ENCODE data around the gene CFDP1. TPM values are rescaled to one million over a fixed set of nuclear protein-coding genes. Genes with fewer than 3 reads are reported as not detected.

Gene CFDP1
- total RNA-seq, 2 experiments from 2014 or later: 35.8 to 36.8 TPM

- no peak for DNase-seq
- peaks cover 50% of the 10 kb centered on the region for H3K4me1 Mint-ChIP-seq
- no peak overlapping the region for H3K27ac Mint-ChIP-seq
- no peak overlapping the region for H3K4me3 Mint-ChIP-seq
- no peaks in the 10 kb centered on the region for H3K9me3 Mint-ChIP-seq
- peaks cover 9% of the 10 kb centered on the region for H3K27me3 Mint-ChIP-seq
- H3K36me3 Mint-ChIP-seq: peaks cover 52% of the 10 kb centered on the region
Measured at GRCh38 chr16:75378616-75379015, 54.7 kb downstream of the CFDP1 start.

GRCh38 chr16:75377729-75378386, 55.4 kb downstream of the CFDP1 start:
- peaks cover 52% of the 10 kb centered on the region for H3K36me3 Mint-ChIP-seq
- H3K27me3 Mint-ChIP-seq: peaks cover 9% of the 10 kb centered on the region
- H3K4me1 Mint-ChIP-seq: peaks cover 50% of the 10 kb centered on the region
- H3K9me3 Mint-ChIP-seq: no peaks in the 10 kb centered on the region
- no peak overlapping the region for H3K27ac Mint-ChIP-seq
- DNase-seq: no peak
- H3K4me3 Mint-ChIP-seq: no peak overlapping the region

DNA sequence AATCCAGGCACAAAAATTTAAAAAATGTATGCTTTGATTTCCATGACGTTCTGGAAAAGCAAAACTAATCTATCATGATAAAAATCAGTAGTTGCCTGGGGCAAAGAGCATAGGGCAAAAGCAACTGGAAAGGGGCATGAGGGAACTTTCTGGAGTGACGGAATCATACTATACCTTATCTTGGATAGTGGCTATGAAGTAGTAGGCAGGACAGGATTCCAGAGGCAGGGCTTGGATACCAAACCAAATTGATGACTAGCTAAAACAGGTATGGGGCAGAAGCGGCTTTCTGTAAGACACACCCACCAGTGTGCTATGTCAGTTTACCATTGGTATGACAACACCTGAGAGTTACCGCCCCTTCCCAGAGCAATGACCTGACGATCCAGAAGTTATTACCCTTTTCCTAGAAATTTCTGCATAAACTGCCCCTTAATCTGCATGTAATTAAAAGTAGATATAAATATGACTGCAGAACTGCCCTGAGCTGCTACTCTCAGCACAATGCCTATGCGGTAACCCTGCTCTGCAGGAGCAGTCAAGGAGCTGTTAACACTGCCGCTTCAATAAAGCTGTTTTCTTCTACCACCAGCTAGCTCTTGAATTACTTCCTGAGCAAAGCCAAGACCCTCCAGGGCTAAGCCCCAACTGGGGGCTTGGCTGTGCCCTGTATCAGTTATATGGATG, 56.7 kb downstream of the CFDP1 start:
- no peak for DNase-seq
- Mint-ChIP-seq H3K27ac (no peak overlapping the region), H3K4me1 (peaks cover 41% of the 10 kb centered on the region), H3K27me3 (peaks cover 9% of the 10 kb centered on the region), H3K9me3 (no peaks in the 10 kb centered on the region), H3K4me3 (no peak overlapping the region), H3K36me3 (peaks cover 48% of the 10 kb centered on the region)

DNA sequence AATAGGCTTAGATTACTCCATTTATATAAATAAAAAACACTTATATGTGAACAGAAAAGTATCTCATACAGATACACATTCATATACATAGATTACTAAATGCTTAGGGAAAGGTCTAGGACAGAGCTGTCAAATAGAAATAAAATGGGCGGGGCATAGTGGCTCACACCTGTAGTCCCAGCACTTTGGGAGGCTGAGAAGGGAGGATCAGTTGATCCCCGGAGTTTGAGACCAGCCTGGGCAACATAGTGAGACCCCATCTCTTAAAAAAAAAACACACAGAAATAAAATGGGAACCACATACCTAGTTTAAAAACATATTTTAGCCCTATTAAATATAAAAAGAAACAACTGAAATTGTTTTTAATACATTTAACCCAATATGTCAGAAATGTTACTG, 58.9 kb downstream of the CFDP1 start:
- DNase-seq: no peak
- Mint-ChIP-seq H3K27me3 (peaks cover 9% of the 10 kb centered on the region), H3K4me1 (peaks cover 21% of the 10 kb centered on the region), H3K9me3 (no peaks in the 10 kb centered on the region), H3K27ac (no peak overlapping the region), H3K36me3 (peaks cover 38% of the 10 kb centered on the region), H3K4me3 (no peak overlapping the region)

- H3K27me3 Mint-ChIP-seq: peaks cover 8% of the 10 kb centered on the region
- no peak for DNase-seq
- no peak overlapping the region for H3K4me3 Mint-ChIP-seq
- no peak overlapping the region for H3K27ac Mint-ChIP-seq
- peaks cover 20% of the 10 kb centered on the region for H3K36me3 Mint-ChIP-seq
- no peaks in the 10 kb centered on the region for H3K9me3 Mint-ChIP-seq
- H3K4me1 Mint-ChIP-seq: peaks cover 2% of the 10 kb centered on the region
Measured at GRCh38 chr16:75372236-75372856, 61.0 kb downstream of the CFDP1 start.

DNA sequence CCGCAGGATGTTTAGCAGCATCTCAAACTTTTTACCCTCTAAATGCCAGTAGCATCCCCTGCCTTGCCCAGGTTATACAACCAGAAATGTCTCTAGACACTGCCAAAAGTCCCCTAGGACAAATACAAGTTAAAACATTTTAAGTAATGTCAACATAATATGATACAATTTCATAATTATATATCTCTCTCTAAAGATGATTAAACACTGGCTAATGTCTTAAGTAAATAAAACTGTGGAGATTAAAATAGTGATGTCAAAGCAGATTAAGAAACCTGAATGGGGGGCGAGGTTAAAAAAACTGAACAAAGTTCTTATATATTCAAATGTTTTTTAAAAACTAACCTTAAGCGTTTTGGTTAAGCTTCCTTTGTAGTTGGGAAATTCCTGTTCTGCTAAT, 62.1 kb downstream of the CFDP1 start:
- no peak for DNase-seq
- Mint-ChIP-seq H3K36me3 (peaks cover 17% of the 10 kb centered on the region), H3K27ac (no peak overlapping the region), H3K4me3 (no peak overlapping the region), H3K27me3 (peaks cover 3% of the 10 kb centered on the region), H3K9me3 (no peaks in the 10 kb centered on the region), H3K4me1 (no peaks in the 10 kb centered on the region)

- H3K9me3 Mint-ChIP-seq: no peaks in the 10 kb centered on the region
- no peak overlapping the region for H3K4me3 Mint-ChIP-seq
- H3K27me3 Mint-ChIP-seq: no peaks in the 10 kb centered on the region
Measured at GRCh38 chr16:75364286-75364791, 69.0 kb downstream of the CFDP1 start.

DNA sequence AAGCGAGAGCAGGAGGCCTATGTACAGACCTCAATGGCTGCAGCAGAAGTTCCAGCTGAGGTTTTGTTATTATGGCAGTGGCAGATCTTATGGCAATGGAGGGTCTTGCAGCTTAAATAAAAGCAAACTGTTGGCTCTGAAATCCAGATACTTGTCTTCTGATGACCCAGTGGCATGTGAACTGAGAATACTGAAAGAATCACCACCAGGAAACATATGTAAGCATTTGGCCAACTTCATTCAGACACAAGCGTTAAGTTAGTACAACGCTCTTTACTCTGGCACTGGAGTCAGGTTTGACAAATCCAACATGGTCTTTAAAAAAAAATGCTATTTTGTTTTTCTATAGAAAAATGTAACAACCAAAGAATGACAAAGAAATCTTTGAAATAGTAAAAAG, 70.5 kb downstream of the CFDP1 start:
- no peak for DNase-seq
- Mint-ChIP-seq H3K9me3 (no peaks in the 10 kb centered on the region), H3K4me3 (no peak overlapping the region), H3K4me1 (peaks cover 2% of the 10 kb centered on the region), H3K27me3 (no peaks in the 10 kb centered on the region), H3K36me3 (peaks cover 13% of the 10 kb centered on the region), H3K27ac (no peak overlapping the region)

More at GRCh38 chr16:75364286-75364791, 69.0 kb downstream of the CFDP1 start:
- DNase-seq: no peak
- Mint-ChIP-seq H3K4me1 (no peaks in the 10 kb centered on the region), H3K27ac (no peak overlapping the region), H3K36me3 (peaks cover 13% of the 10 kb centered on the region)

DNA sequence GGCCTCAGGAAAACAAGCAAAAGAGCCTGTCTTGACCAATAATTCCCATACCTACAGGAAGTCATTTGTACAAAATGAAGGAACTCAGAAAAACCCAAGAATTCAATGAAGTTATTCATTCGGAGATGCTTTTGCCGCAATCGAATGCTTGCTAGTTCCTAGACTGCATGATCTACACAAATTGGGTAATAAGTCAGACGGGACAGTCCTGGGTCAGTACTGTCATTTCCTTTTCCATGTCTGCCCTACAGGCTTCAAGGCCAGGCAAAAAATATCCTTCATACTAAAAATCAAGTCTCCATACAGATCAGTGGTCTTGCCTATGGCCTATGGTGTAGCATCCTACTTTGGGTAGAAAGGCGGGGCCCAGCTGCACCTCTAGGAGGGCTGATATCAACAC, 71.4 kb downstream of the CFDP1 start:
- Mint-ChIP-seq H3K27ac (no peak overlapping the region), H3K4me1 (peaks cover 2% of the 10 kb centered on the region), H3K27me3 (no peaks in the 10 kb centered on the region), H3K9me3 (no peaks in the 10 kb centered on the region), H3K36me3 (peaks cover 13% of the 10 kb centered on the region), H3K4me3 (no peak overlapping the region)
- DNase-seq: no peak

GRCh38 chr16:75354170-75354569, 79.1 kb downstream of the CFDP1 start:
- Mint-ChIP-seq H3K27ac (no peak overlapping the region), H3K4me1 (peaks cover 4% of the 10 kb centered on the region), H3K36me3 (peaks cover 17% of the 10 kb centered on the region), H3K27me3 (no peaks in the 10 kb centered on the region), H3K9me3 (no peaks in the 10 kb centered on the region), H3K4me3 (no peak overlapping the region)
- no peak for DNase-seq

- no peak overlapping the region for H3K4me3 Mint-ChIP-seq
- H3K9me3 Mint-ChIP-seq: no peaks in the 10 kb centered on the region
- peaks cover 3% of the 10 kb centered on the region for H3K4me1 Mint-ChIP-seq
- DNase-seq: no peak
- H3K27ac Mint-ChIP-seq: no peak overlapping the region
- H3K36me3 Mint-ChIP-seq: peaks cover 25% of the 10 kb centered on the region
- no peaks in the 10 kb centered on the region for H3K27me3 Mint-ChIP-seq
Measured at GRCh38 chr16:75351183-75351582, 82.1 kb downstream of the CFDP1 start.

DNA sequence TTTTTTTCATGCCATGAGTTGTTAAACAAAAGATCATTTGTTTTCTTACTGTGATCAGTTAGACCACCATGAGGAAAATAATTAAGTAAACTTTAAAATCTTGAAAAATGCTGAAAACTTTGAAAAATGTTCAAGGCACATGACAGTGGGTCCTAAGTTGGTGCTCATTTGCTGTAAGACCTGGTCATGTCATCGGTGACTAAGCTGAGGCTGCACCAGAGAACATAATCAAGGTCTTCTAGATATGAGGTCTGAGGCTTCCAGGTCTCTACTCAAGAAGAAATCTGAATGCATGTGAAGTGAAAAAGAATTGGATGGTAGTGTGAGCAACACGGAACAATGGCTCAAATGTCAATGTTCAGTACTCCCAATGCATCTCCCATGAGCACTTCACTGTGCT, 87.6 kb downstream of the CFDP1 start:
- no peaks in the 10 kb centered on the region for H3K9me3 Mint-ChIP-seq

DNA sequence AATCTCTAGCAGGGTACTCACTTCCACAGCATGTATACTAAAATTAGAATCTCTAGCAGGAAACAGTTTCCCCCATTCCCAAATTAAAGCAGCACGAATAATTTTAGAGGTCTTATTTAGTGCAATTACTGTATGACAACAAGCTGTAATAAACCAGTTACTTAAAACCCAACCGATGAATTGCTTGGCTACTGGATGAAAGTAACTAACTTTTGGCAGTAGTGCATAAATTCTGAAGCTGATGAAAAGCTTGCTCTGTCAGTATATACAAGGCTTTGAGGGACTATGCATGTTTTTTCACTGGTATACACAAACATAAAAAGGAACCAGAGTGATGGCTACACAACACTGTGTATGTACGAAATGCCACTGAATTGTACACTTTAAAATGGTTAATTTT, 89.4 kb downstream of the CFDP1 start:
- Mint-ChIP-seq H3K27ac (no peak overlapping the region), H3K36me3 (peaks cover 26% of the 10 kb centered on the region), H3K4me3 (no peak overlapping the region), H3K9me3 (no peaks in the 10 kb centered on the region), H3K27me3 (no peaks in the 10 kb centered on the region), H3K4me1 (no peaks in the 10 kb centered on the region)
- no peak for DNase-seq

More for the DNA sequence above, 87.6 kb downstream of the CFDP1 start:
- H3K4me3 Mint-ChIP-seq: no peak overlapping the region
- peaks cover 27% of the 10 kb centered on the region for H3K36me3 Mint-ChIP-seq
- no peak for DNase-seq
- no peak overlapping the region for H3K27ac Mint-ChIP-seq
- H3K27me3 Mint-ChIP-seq: no peaks in the 10 kb centered on the region
- H3K4me1 Mint-ChIP-seq: no peaks in the 10 kb centered on the region

DNA sequence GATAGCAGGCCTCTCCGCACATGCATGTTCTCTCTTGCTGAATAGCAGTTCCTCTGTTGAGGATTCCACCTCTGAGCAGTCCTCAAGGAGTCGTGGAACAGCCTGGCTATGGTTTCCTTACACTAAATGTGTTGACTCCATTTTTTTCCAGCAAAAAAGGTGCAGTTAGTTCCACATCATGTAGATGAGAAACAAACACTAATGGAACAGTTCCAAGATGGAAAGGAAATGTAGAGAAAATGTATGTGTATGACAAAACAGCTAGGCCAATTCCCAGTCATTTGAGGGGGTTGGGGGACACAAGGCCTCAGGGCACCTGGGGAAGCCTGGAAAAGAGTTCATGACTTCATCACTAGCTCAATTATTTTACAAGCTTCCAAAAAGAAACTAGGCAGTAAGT, 90.0 kb downstream of the CFDP1 start:
- Mint-ChIP-seq H3K4me1 (no peaks in the 10 kb centered on the region), H3K36me3 (peaks cover 26% of the 10 kb centered on the region), H3K27ac (no peak overlapping the region), H3K27me3 (no peaks in the 10 kb centered on the region), H3K9me3 (no peaks in the 10 kb centered on the region), H3K4me3 (no peak overlapping the region)
- no peak for DNase-seq

DNA sequence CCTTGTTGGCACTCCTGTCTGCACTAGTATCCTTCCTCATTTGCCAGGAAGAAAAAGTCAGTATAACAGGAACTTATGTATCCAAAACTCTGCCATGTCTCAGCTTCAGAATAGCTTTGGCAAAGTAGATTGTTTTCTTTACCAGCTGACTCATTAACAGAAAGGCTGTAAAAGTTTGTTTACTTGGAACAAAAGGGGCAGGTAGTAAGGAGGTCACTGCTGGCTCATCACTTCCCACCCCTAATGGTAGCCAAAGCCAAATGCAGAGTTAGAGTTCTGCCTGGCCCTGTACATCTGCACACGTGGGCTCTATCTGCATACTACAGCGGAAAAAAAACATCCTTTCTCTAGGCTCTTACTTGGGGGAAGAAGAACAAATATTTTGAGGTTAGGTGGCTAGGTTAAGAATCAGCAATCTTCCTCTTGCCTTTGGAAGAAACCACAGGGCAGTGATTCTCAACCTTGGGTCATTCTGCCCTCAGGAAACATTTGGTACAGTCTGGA, 90.9 kb downstream of the CFDP1 start:
- H3K36me3 Mint-ChIP-seq: peaks cover 23% of the 10 kb centered on the region
- H3K27ac Mint-ChIP-seq: no peak overlapping the region
- no peaks in the 10 kb centered on the region for H3K9me3 Mint-ChIP-seq
- no peaks in the 10 kb centered on the region for H3K4me1 Mint-ChIP-seq
- DNase-seq: no peak
- H3K27me3 Mint-ChIP-seq: no peaks in the 10 kb centered on the region
- H3K4me3 Mint-ChIP-seq: no peak overlapping the region
